ENCODE results near the gene BCL2L1.

- TF ChIP-seq, protein P1, sequence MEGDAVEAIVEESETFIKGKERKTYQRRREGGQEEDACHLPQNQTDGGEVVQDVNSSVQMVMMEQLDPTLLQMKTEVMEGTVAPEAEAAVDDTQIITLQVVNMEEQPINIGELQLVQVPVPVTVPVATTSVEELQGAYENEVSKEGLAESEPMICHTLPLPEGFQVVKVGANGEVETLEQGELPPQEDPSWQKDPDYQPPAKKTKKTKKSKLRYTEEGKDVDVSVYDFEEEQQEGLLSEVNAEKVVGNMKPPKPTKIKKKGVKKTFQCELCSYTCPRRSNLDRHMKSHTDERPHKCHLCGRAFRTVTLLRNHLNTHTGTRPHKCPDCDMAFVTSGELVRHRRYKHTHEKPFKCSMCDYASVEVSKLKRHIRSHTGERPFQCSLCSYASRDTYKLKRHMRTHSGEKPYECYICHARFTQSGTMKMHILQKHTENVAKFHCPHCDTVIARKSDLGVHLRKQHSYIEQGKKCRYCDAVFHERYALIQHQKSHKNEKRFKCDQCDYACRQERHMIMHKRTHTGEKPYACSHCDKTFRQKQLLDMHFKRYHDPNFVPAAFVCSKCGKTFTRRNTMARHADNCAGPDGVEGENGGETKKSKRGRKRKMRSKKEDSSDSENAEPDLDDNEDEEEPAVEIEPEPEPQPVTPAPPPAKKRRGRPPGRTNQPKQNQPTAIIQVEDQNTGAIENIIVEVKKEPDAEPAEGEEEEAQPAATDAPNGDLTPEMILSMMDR (IDR thresholded peaks at IDR 0.05): no peak
- TF ChIP-seq POLR2A (IDR thresholded peaks at IDR 0.05): no peak
These were observed 26.5 kb downstream of the BCL2L1 start for GRCh38 chr20:31695849-31696804.

Data from vagina (tissue), 2 donors.